ENCODE measurements around the gene TMEM163.

TMEM163 gene

DNA sequence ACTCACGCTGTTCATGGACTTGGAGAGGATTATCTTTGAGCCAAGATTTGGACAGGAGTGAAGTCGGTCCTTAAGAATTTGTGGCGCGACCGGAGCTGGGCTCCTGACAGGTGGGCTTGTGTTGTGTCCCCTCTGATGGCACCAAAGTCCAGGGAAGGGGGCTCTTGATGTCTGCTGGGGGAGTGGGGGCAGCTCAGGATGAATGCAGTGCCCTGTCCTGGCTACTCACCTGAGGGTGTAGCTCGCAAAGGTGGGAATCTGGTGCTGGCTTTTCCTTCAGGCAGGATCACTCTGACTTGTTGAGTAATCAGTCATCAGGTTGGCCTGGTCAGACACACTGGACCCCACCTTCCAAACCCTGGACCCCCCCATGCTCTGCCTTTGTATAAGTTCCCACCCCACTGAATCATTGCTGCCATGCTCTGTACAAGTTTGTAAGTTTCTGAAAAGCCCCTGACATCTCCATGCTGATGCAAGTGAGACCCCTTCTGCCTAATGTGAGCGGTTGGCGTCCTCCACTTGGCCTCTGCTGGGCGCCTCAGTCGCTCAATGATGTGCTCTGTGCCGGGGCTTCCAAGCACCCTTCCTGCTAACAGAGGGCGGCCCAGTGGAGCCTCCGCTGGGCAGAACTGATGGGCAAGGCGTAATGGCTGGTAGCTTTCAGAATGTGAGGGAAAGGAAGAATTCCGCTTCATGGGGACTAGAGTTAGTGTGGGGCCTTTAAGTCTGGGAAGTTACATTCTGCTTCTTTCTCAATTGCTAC is 268.9 kb downstream of the TMEM163 start:
- no peak for DNase-seq

DNA sequence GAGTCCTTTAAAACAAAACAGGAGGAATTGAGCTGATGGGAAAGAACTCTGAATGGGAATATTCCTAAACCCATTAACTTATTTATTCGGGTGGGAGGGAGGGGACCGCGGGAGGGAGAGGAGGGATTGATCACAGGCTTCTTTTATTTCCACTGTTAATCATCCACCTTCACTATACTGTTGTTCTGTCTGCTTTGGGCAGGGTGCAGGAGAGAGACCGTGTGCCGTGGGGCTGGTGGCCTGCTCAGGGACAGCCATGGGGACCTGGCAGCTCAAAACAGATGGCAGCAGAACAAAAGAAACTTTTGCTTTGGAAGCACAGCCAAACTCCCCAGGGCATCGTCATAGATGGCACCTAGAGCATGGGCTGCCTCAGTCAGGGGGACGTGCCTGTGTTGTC is 269.6 kb downstream of the TMEM163 start:
- no peak for DNase-seq

GRCh38 chr2:134448650-134449049 is 270.1 kb downstream of the TMEM163 start:
- DNase-seq: no peak

GRCh38 chr2:134447669-134448068 is 271.1 kb downstream of the TMEM163 start:
- no peak for DNase-seq

- no peak for DNase-seq
Measured at GRCh38 chr2:134446383-134447017, 272.3 kb downstream of the TMEM163 start.

DNA sequence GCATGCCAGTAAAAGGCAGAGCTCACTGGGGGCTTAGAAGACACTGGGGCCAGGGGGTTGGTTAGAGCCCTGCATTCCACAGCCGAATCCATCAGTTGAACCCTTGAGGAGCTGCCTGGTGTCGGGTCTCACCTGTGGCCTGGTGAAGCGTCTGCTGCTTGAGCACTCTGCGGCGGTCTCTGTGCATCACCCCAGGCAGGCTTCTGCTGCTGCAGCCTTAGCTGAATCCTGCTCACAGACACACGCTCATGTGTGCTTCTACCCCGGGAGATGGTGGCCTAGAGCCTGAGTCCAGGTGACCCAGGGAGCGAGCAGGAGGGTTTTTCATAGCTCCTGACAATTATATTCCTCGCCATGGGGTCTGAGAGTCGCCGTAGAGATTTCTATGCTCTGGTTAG is 272.8 kb downstream of the TMEM163 start:
- DNase-seq: no peak

DNA sequence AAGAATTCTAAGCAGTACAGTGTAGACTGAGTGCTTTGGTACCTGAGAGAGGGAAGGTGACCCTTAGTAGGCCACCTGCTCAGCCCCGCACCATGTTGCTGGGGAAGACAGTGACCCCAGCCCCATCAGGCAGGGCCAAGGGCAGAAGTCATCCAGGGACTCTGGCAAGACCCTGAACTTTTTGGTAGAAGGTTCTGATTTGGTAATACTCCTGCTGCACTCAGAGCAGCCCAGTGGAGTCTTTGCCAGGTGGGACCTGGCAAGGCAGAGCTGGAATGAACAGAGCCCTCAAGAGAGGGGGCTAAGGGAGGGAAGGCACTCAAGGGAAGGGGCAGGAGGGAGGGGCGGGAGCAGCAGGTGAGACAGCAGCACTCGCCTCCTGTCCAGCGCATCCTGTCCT is 273.7 kb downstream of the TMEM163 start:
- no peak for DNase-seq

DNA sequence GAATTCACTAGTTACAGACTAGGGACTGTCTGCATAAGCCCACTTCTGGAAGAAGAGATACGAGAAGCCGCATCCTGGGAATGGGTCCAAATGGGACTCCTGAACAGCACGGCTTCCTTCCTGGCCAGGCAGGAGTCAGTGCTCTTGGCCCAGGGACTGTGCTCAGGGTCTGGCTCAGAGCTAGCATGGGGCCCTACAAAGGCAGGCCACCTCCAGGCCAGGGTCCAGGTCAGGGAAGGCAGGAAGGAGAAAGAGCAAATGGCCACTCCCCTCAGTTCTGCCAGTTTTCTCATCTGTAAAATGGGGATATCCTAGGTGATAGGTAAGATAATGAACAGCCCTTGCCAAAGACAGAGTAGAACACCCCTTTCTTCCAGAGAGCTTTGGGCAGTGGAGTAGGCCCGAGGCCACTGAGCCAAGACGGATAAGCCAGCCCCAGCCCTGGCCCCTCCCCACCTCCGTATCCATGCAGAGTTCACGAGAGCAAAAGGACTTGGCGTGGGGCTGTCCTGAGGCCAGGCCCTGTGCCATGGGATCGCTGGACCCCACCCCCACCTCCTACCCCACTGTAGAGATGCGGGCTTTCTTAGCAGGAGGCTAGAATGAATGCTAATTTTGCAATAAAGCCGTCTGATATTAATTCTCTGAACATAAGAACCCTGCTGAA is 274.9 kb downstream of the TMEM163 start:
- DNase-seq: no peak

DNA sequence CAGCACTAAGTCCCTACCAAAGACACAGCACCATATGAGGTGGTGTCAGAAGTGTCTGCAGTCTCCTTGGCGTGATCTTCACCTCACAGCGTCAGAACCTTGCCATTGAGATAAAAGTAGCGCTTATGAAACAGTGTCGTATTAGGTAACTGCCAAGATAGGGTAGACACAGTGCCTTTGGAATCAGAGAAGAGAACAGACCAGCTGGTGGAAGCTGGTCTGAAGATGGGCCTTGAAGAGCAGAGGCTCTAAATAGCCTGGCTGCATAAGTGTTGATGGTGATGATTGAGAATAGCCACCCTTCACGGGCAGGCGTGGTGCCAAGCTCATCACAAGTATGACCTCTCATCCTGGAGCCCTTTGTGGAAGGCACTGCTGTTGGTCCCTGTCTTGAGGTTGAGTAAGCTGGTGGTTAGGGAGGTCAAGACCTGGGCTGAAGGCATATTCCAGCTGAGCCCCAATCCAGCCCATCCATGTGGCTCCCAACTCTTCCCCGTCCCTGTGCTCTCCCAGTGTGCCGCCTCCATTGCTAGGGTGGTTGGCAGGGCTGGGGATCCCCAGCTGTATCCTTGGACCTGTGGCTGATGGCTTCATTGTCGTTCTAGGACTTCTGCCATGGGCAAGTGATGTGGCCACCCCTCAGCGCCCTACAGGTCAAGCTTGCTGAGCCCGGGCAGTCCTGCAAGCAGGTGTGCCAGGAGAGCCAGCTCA is 277.5 kb downstream of the TMEM163 start:
- DNase-seq: no peak

DNA sequence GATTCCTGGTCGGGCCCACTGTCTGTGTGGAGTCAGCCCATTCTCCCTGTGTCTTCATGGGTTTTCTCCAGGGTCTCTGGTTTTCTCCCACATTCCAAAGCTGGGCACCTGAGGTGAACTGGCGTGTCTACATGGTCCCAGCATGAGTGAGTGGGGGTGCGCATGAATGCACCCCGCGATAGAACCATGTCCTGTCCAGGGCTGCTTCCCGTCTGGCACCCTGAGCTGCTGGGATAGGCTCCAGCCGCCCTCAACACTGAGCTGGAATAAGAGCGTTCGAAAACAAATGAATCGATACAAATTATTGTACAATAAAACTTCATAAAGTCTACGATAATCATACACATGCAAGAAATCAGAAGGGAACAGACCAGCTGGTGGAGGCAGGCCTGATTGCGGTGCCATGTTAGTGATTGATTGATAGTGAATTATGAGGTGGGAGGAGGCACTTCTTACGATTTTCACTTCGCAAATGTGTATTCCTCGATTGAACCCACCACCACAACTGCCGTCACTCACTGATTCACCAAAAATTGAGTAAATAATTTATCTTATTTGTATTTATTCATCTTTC is 278.4 kb downstream of the TMEM163 start:
- DNase-seq: no peak

DNA sequence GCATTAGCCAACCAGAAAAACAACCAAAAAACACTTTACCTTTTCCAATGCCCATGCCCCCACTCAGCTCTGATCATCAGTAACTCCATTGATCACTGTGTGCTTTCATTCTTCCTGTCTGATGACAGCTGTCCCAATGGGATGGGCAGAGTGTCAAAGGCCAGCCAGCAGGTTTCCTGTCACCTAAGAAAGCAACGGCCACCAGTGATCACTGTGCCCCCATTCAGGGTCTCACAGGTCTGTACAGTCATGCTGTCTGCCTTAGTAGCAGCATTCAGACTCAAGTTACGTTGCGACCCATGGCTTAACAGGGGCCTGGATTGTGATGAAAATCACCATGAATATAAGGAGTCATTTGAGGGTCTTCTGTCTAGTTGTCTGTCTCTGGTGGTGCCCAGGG is 280.4 kb downstream of the TMEM163 start:
- DNase-seq: no peak

GRCh38 chr2:134436706-134437105 is 282.1 kb downstream of the TMEM163 start:
- no peak for DNase-seq

GRCh38 chr2:134435936-134436335 is 282.9 kb downstream of the TMEM163 start:
- DNase-seq: no peak

DNA sequence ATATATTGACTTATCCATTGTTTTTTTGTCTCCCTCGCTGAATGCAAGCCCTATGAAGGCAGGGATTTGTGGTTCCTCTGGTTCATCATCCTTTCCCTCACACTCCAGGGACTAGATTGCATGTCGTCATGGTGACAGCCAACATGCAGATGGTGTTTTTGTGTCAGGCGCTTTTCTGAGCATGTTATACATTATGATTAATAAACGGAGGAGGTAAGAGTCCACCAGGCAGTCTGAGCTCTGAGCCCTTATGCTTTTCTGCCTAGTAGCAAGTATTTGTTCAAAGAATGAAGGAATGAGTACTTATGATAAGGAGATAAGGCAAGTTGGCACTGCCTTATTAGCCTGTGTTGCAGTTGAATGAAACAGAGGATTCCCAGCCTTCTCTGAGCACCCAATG is 283.3 kb downstream of the TMEM163 start:
- no peak for DNase-seq

DNA sequence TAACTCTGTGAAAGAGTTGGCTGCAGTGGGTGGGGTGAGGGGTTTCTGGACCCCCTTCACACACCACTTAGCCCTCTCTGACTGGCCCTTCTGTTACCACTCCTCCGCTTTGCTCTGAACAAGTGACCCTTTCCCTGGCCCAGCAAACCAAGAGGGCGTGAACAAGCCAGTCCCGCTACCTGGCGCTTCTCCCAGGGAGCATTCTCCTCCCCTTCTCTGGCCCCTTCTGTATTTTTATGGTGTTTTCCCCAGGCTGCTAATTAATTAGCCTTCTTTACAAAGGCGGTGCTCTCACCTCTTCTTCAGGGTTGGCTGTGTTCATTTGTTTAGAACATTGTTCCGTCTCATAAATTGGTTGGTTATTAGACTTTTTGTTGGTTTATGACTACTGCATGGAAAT is 284.8 kb downstream of the TMEM163 start:
- DNase-seq: no peak

GRCh38 chr2:134433469-134433868 is 285.3 kb downstream of the TMEM163 start:
- DNase-seq: no peak

GRCh38 chr2:134432435-134432883 is 286.3 kb downstream of the TMEM163 start:
- DNase-seq: no peak

- no peak for DNase-seq
Measured at GRCh38 chr2:134431838-134432434, 286.9 kb downstream of the TMEM163 start.

- DNase-seq: no peak
Measured at GRCh38 chr2:134429886-134430285, 288.9 kb downstream of the TMEM163 start.

DNA sequence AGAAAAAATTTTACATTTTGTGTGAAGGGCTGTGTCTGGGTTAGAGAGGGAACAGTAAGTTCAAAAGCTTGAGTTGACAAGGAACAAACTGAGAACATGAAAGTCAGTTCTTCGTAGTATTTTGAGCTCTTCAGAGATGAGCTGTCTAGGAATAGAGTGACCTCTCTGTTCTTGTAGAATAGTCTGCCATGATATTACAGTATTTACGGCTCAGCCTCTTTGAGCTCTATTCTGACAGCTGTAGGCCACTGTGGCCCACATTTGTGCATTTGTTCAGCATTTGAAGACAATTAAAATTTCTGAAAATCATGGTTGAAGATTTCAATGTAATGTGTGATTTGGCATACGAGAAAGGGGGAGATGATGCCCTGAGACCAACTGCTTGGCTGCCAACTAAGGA is 292.1 kb downstream of the TMEM163 start:
- no peak for DNase-seq

DNA sequence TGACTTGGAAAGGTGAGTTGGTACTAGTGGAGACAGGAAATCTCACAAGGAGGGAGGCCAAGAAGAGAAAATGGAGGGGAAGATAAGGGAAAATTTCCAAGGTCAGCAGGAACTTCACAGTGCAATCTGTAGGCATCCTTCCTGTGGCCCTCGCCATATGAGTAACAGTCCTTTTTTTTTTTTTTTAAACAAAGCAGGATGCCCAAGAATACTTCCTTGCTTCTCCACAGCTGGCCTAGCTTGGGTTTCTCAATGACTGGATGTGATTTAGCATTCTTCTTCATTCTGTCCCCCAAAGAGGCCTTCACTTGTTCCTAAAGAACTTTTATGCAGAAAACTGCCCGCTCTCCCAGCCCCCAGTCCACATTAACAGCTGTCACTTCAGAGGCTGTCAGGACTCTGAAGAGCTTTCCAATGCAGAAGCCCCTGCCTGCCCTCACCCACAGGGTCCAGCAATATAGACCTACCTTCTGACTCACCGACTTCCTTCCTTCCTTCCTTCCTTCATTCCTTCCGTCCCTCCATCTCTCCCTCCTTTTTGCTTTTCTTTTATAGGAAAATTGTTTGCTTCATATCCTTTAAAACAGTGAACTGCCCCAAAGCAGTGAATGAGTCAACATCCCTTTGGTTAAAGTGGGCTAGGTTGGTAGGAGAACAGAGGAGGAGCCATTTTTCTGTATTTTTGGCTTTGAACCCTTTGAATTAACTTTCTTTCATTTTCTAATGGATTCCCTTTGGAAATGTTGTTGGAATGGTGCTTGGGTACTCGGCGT is 292.9 kb downstream of the TMEM163 start:
- no peak for DNase-seq
